HCT116 (cell line): Measurements from ENCODE around the gene SPHKAP.

Experiments used
- ATF3 ChIP-seq: IDR thresholded peaks from 2 replicates; pipeline ENCODE4 v1.6.1; 2012
- EZH2 ChIP-seq: fragments of 200-600 bp; sonication (generic); IDR thresholded peaks from 2 replicates; pipeline ENCODE4 v1.6.1; 2017; ENCODE audit warnings: antibody characterized with exemption, mixed run types
- EZH2phosphoT487 ChIP-seq: fragments of 200-600 bp; IDR thresholded peaks from 2 replicates; pipeline ENCODE4 v1.6.1; 2018; ENCODE audit warnings: antibody characterized with exemption, borderline replicate concordance
- POLR2A ChIP-seq: IDR thresholded peaks from 2 replicates; pipeline ENCODE4 v1.7.0; 2011; ENCODE audit warnings: borderline replicate concordance; ENCODE audit not compliant: insufficient read depth, insufficient read length; ENCODE audit errors: extremely low read depth
- POLR2AphosphoS5 ChIP-seq: IDR thresholded peaks from 2 replicates; pipeline ENCODE4 v1.6.1; 2011; ENCODE audit warnings: mild to moderate bottlenecking, low read depth, low read length, moderate library complexity
- REST ChIP-seq: IDR thresholded peaks from 2 replicates; pipeline ENCODE4 v1.6.1; 2012; ENCODE audit warnings: low read depth
- SP1 ChIP-seq: IDR thresholded peaks from 2 replicates; pipeline ENCODE4 v1.6.1; 2012; ENCODE audit warnings: low read depth
- ZFX ChIP-seq: fragments of 450-650 bp; IDR thresholded peaks from 2 replicates; pipeline ENCODE4 v1.6.1; 2017
- TF ChIP-seq, protein P1 (sequence below), 3 experiments: fragments of 200-600 bp in 1 of 3; sonication (generic) in 1 of 3; IDR thresholded peaks in 2 of 3; conservative IDR thresholded peaks in 1 of 3; 2 replicates each; pipeline ENCODE4 v1.5.1; 2012 to 2017; ENCODE audit warnings: low read depth in 2 of 3, low read length in 2 of 3, antibody characterized with exemption in 1 of 3, borderline replicate concordance in 1 of 3, control low read depth in 1 of 3, mild to moderate bottlenecking in 1 of 3, mixed read lengths in 1 of 3, mixed run types in 1 of 3, moderate library complexity in 1 of 3; ENCODE audit not compliant: insufficient read depth in 1 of 3
- TF ChIP-seq, protein P2 (sequence below): IDR thresholded peaks from 2 replicates; pipeline ENCODE4 v1.6.1; 2012

GRCh38 chr2:227939271-227940027 lies 242.0 kb downstream of the SPHKAP start:
- TF ChIP-seq POLR2A (no peak), EZH2 (no peak), POLR2AphosphoS5 (no peak), EZH2phosphoT487 (no peak), REST (no peak), SP1 (no peak), ZFX (no peak), ATF3 (no peak)
- TF ChIP-seq, protein P1, sequence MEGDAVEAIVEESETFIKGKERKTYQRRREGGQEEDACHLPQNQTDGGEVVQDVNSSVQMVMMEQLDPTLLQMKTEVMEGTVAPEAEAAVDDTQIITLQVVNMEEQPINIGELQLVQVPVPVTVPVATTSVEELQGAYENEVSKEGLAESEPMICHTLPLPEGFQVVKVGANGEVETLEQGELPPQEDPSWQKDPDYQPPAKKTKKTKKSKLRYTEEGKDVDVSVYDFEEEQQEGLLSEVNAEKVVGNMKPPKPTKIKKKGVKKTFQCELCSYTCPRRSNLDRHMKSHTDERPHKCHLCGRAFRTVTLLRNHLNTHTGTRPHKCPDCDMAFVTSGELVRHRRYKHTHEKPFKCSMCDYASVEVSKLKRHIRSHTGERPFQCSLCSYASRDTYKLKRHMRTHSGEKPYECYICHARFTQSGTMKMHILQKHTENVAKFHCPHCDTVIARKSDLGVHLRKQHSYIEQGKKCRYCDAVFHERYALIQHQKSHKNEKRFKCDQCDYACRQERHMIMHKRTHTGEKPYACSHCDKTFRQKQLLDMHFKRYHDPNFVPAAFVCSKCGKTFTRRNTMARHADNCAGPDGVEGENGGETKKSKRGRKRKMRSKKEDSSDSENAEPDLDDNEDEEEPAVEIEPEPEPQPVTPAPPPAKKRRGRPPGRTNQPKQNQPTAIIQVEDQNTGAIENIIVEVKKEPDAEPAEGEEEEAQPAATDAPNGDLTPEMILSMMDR (IDR thresholded peaks at IDR 0.05 in 2 of 3, conservative IDR thresholded peaks at IDR 0.05 in 1 of 3; ENCODE audit: borderline replicate concordance in 1 of 3, insufficient read depth in 1 of 3, low read depth in 2 of 3, low read length in 2 of 3), result peak; percentile 58 to 86 (median 76); a peak in 5 of 6 replicates
- TF ChIP-seq, protein P2, sequence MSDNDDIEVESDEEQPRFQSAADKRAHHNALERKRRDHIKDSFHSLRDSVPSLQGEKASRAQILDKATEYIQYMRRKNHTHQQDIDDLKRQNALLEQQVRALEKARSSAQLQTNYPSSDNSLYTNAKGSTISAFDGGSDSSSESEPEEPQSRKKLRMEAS, result no peak
